GM13976 (cell line): ENCODE results near the gene FBXW7.

ENCODE experiments used
- DNase-seq: peaks from one replicate; pipeline ENCODE4 v3.0.0; 2012; ENCODE audit warnings: low spot score
- in situ Hi-C: fragments of 300-500 bp; cut with MboI; formaldehyde crosslinking; loops from one replicate; pipeline ENCODE4 v1.12.0; 2022; ENCODE audit warnings: low sequenced_read_pairs, mixed read lengths, inconsistent platforms; ENCODE audit not compliant: unreplicated experiment
- TF ChIP-seq, protein P1 (sequence below): IDR thresholded peaks from 2 replicates; pipeline ENCODE4 v1.5.1; 2012; ENCODE audit warnings: borderline replicate concordance, mild to moderate bottlenecking; ENCODE audit not compliant: insufficient read depth; ENCODE audit errors: extremely low read depth, missing control alignments, control extremely low read depth

Gene FBXW7

DNA sequence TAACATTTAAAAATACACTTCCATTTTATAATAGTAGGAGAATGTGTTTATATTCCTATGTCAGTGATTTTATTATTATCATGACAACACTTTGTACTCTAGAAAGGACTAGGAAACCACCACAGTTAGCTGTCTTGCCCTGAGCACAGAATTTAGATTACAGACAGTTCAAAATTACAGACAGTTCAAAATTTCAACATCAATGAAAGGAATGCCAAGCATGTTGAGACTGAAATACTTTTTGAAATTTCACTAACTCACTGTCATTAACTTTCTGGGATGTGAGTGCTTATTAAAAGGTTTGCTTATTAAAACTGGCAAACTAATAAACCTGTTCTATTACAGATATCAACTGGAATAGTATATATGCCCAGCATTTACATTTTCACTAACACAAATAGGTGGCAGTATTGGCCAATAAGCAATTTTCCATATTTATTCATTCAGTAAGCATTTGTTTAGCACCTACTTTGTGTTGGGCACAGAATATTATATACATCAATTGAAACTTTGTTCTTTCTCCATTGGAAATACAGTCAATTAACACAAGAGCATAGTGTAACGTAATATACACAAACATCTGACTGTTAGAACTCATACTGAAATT is 179.4 kb downstream of the FBXW7 start:
- in situ Hi-C loops, result no loop called here
- no peak for DNase-seq
- TF ChIP-seq, protein P1, sequence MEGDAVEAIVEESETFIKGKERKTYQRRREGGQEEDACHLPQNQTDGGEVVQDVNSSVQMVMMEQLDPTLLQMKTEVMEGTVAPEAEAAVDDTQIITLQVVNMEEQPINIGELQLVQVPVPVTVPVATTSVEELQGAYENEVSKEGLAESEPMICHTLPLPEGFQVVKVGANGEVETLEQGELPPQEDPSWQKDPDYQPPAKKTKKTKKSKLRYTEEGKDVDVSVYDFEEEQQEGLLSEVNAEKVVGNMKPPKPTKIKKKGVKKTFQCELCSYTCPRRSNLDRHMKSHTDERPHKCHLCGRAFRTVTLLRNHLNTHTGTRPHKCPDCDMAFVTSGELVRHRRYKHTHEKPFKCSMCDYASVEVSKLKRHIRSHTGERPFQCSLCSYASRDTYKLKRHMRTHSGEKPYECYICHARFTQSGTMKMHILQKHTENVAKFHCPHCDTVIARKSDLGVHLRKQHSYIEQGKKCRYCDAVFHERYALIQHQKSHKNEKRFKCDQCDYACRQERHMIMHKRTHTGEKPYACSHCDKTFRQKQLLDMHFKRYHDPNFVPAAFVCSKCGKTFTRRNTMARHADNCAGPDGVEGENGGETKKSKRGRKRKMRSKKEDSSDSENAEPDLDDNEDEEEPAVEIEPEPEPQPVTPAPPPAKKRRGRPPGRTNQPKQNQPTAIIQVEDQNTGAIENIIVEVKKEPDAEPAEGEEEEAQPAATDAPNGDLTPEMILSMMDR, result peak; percentile 12

DNA sequence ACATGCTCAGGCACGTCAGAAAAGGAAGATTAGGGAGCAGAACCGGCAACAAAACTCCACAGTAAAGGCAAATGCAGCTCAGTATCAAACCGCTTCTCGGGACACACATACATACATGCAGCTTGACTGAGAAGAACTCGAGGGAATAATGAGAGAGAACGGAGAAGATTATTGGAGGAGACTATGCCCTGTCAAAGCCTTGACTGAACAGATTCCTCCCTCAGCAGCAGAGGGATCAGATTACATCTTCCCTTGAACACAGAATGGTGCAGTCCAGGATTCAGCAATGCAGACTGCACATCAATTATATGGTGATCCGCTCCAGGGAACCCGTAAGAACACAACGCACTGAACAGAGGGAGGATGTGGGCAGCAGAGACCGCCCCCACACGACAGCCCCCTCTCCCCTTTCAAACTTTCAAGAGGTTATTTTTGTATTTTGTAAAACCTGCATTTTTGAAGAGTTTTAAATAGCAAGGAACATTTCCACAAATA is 183.2 kb downstream of the FBXW7 start:
- peak; percentile 15 for DNase-seq
- in situ Hi-C loops, result no loop called here
- TF ChIP-seq, protein P1, result no peak

DNA sequence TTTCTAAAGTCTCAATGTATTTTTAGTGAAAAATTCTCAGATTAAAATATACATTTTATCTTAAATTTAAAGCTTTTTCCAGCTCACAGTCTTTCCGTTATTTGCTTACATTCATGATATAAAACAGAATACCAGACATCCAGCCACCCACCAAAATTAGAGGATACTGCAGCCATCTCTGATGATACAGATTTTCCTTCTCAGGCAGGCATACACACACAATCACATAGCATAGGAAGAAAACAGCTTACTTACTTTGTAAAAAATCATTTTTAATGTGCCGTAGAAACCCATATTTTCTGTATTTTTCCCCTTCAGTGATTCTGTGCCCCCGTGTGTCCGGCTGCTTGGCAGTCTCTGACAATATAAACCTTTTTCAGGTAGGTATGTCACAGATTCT is 183.7 kb downstream of the FBXW7 start:
- no peak for DNase-seq
- in situ Hi-C loops, result no loop called here
- TF ChIP-seq, protein P1, result no peak

DNA sequence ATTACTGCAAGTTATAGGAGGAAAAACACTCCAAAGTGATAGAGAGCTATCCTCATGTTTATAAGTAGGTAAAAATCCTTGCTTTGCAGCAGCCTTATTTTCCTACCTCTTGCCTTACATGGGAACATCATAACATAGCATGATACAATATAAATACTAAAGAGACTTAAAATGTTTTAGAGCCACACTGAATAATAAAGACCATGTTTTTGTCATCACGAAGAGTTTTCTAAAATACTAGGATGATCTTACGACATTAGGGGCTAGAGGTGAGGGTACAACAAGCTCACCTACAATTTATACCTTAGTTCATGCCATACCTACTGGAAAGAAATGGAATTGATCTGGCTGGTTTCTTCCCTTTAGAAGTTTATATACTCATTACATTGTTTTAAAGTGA is 184.8 kb downstream of the FBXW7 start:
- no peak for DNase-seq
- in situ Hi-C loops, result no loop called here
- TF ChIP-seq, protein P1, result no peak

DNA sequence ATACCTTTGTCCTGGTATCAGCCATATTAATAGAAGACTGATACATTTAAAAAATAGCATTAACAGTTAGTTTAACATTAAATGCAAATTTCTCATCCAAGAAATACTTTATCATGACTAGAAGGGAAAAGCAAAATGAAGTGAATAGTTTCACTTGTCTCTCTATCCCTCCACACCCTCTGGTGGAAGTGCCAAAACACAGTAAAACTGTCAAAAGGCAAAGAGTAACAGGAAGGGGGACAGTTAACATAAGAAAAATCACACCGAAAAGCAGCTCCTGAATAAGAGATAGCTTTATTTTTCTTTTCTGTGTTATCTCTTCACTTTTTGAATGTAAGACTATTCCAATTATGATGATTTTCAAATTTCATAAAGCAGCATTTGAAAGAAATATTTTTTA is 187.2 kb downstream of the FBXW7 start:
- no peak for DNase-seq
- in situ Hi-C loops, result no loop called here

DNA sequence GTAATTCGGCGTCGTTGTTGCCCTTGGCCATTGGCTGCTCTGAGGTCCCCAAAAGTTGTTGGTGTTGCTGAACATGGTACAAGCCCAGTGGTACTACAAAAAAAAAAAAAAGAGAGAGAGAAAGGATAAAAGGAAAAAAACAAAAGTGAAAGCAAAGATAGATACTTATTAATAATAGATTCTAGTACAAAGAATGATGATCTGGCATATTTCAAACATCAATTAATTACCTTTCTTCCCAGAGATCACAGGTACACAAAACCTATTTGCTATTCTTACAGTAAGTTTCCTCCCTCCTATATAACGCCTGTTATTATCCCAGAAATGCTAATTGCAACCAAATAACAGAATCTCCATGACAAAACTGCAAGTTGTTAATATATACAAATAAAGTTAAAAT is 188.9 kb downstream of the FBXW7 start:
- no peak for DNase-seq
- in situ Hi-C loops, result no loop called here

More for the DNA sequence above, 187.2 kb downstream of the FBXW7 start:
- TF ChIP-seq, protein P1, result peak; percentile 9

More for the DNA sequence above, 188.9 kb downstream of the FBXW7 start:
- TF ChIP-seq, protein P1, result no peak
